C4-2B (cell line): ENCODE data around the gene APAF1.

Source experiments
- CTCF ChIP-seq: fragments of 450-650 bp; conservative IDR thresholded peaks from 2 replicates; pipeline ENCODE4 v1.5.1; 2017; ENCODE audit warnings: mild to moderate bottlenecking
- ZFX ChIP-seq: fragments of 450-650 bp; IDR thresholded peaks from 2 replicates; pipeline ENCODE4 v1.6.1; 2017

GRCh38 chr12:98686603-98687002 is 41.5 kb downstream of the APAF1 start:
- TF ChIP-seq CTCF: no peak
- no peak for TF ChIP-seq ZFX
